PC-9 (cell line): ENCODE data around the gene ZDHHC11. TPM values are rescaled to one million over a fixed set of nuclear protein-coding genes. Genes with fewer than 3 reads are reported as not detected.
"Not testable (repeated sequence)": the region's sequence is repeated elsewhere in the genome, so short reads cannot be mapped to it uniquely, and the experiment has no call there.

Experiments
- BruUV-seq: library from RNA; stranded (reverse); fragments of 400-500 nt; replicated peaks from 2 replicates; lab custom pipeline; 2021; lab: Mats Ljungman, UMichigan
- CTCF ChIA-PET: fragments of 300-600 bp; sonication (Branson Sonifier 250); formaldehyde crosslinking; loops from one replicate; lab custom pipeline; 2022; ENCODE audit warnings: antibody characterized with exemption; lab: Charles Lee
- POLR2A ChIA-PET: fragments of 300-600 bp; sonication (Branson Sonifier 250); formaldehyde crosslinking; loops from one replicate; lab custom pipeline; 2022; ENCODE audit warnings: antibody characterized with exemption; ENCODE audit not compliant: unreplicated experiment; lab: Charles Lee
- DNase-seq, 2 experiments: peaks; one replicate each; pipeline versions ENCODE4 v3.0.0 to v3.0.0-alpha.2; 2015 to 2022; ENCODE audit warnings: mixed read lengths in 1 of 2
- H2AFZ ChIP-seq: fragments of 200-600 bp; sonication (generic); 2 replicates; pipeline ENCODE4 v1.8.1; 2017; ENCODE audit warnings: antibody characterized with exemption
- H3F3A ChIP-seq: fragments of 200-600 bp; sonication (generic); 2 replicates; pipeline ENCODE4 v1.8.1; 2017; ENCODE audit warnings: antibody characterized with exemption, mild to moderate bottlenecking, low read depth; ENCODE audit not compliant: insufficient read depth
- H3K27ac ChIP-seq: fragments of 200-600 bp; sonication (generic); 2 replicates; pipeline ENCODE4 v1.6.1; 2016; ENCODE audit warnings: mixed run types
- H3K27me3 ChIP-seq: fragments of 200-600 bp; sonication (generic); 2 replicates; pipeline ENCODE4 v1.6.1; 2016; ENCODE audit warnings: low read depth, mixed run types; ENCODE audit not compliant: insufficient read depth
- H3K36me3 ChIP-seq: fragments of 200-600 bp; sonication (generic); 2 replicates; pipeline ENCODE4 v1.6.1; 2016; ENCODE audit warnings: low read depth, mixed run types
- H3K4me1 ChIP-seq: fragments of 200-600 bp; sonication (generic); replicated peaks from 2 replicates; pipeline ENCODE4 v1.6.1; 2016; ENCODE audit warnings: mixed run types; ENCODE audit not compliant: insufficient read depth
- H3K4me2 ChIP-seq: fragments of 200-600 bp; sonication (generic); 2 replicates; pipeline ENCODE4 v1.6.1; 2017; ENCODE audit warnings: mixed run types
- H3K4me3 ChIP-seq: fragments of 200-600 bp; sonication (generic); 2 replicates; pipeline ENCODE4 v1.6.1; 2016; ENCODE audit warnings: mixed run types
- H3K79me2 ChIP-seq: fragments of 200-600 bp; sonication (generic); 2 replicates; pipeline ENCODE4 v1.6.1; 2017; ENCODE audit warnings: low read depth, mixed run types
- H3K9me2 ChIP-seq: fragments of 200-600 bp; sonication (generic); 2 replicates; pipeline ENCODE4 v1.8.1; 2017; ENCODE audit warnings: mild to moderate bottlenecking; ENCODE audit not compliant: insufficient read depth
- H3K9me3 ChIP-seq: fragments of 200-600 bp; sonication (generic); 2 replicates; pipeline ENCODE4 v1.8.1; 2016; ENCODE audit warnings: low read depth; ENCODE audit not compliant: insufficient read depth
- H4K20me1 ChIP-seq: fragments of 200-600 bp; sonication (generic); 2 replicates; pipeline ENCODE4 v1.8.1; 2017; ENCODE audit not compliant: insufficient read depth
- EZH2 ChIP-seq: fragments of 200-600 bp; sonication (generic); IDR thresholded peaks from 2 replicates; pipeline ENCODE4 v1.8.0; 2017; ENCODE audit warnings: antibody characterized with exemption, low read depth
- intact Hi-C: fragments of 100-400 bp; cut with micrococcal nuclease; formaldehyde crosslinking; loops from one replicate; pipeline ENCODE4 v1.10.0; 2022; ENCODE audit not compliant: unreplicated experiment
- total RNA-seq: library from RNA; stranded (reverse); gene quantifications from 2 replicates; pipeline ENCODE4 v1.2.3, GENCODE V29; 2021
- TF ChIP-seq, protein P1 (sequence below): fragments of 200-600 bp; sonication (generic); conservative IDR thresholded peaks from 2 replicates; pipeline ENCODE4 v1.6.1; 2017; ENCODE audit warnings: mixed run types, antibody characterized with exemption, mild to moderate bottlenecking, moderate library complexity

ZDHHC11 gene
- total RNA-seq, 1 experiment from 2014 or later: 13.1 TPM

DNA sequence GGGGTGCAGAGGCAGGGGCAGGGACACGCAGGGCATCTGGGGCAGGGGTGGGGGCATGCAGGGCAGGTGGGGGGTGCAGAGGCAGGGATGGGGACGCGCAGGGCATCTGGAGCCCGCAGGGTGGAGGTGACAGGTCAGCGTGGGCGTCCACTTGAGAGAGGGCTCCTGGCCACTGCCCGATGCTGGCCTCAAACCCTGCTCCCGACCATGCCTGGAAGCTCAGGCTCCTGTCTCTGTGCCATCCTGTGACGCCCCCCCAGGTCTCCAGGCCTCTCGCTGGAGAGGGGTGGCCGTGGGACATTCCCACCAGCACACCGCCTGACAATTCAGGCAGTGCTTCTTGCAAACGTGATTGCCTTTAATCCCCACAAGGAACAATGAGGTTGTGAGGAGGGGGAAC, 99.3 kb downstream of the ZDHHC11 start:
- Histone ChIP-seq H3K4me1 (no peaks in the 10 kb centered on the region), H3K27ac (no peak overlapping the region), H3K9me3 (no peaks in the 10 kb centered on the region), H3F3A (no peaks in the 10 kb centered on the region), H3K36me3 (no peaks in the 10 kb centered on the region), H2AFZ (no peak overlapping the region), H3K79me2 (no peaks in the 10 kb centered on the region), H3K4me3 (no peak overlapping the region), H3K27me3 (peaks cover 29% of the 10 kb centered on the region), H3K4me2 (no peak overlapping the region), H4K20me1 (peaks cover 1% of the 10 kb centered on the region), H3K9me2 (no peaks in the 10 kb centered on the region)
- no peak for DNase-seq
- ChIA-PET POLR2A (no interaction called here), CTCF (no interaction called here)
- no peak for TF ChIP-seq EZH2
- TF ChIP-seq, protein P1, sequence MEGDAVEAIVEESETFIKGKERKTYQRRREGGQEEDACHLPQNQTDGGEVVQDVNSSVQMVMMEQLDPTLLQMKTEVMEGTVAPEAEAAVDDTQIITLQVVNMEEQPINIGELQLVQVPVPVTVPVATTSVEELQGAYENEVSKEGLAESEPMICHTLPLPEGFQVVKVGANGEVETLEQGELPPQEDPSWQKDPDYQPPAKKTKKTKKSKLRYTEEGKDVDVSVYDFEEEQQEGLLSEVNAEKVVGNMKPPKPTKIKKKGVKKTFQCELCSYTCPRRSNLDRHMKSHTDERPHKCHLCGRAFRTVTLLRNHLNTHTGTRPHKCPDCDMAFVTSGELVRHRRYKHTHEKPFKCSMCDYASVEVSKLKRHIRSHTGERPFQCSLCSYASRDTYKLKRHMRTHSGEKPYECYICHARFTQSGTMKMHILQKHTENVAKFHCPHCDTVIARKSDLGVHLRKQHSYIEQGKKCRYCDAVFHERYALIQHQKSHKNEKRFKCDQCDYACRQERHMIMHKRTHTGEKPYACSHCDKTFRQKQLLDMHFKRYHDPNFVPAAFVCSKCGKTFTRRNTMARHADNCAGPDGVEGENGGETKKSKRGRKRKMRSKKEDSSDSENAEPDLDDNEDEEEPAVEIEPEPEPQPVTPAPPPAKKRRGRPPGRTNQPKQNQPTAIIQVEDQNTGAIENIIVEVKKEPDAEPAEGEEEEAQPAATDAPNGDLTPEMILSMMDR: no peak
- no TSS peak for BruUV-seq
- intact Hi-C loops: no loop called here

DNA sequence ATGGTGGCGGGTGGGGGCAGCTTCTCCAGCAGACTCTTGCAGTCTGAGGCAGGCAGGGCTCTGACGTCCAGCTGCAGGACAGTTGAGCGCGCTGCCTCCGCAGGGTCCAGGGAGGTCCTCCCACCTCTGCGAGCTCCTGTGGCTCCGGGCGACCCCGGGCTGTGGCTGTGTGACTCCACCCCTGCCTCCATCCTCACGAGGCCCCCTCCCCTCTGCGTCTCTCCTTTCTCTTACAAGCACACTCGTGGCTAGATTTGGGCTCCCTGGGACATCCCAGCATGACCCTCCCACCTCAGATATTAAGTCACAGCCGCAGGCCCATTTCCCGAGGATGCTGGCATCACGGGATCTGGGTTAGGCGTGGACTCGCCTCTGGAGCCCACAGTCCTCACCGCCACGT, 100.6 kb downstream of the ZDHHC11 start:
- H2AFZ ChIP-seq, H3K9me3 ChIP-seq, H3K4me2 ChIP-seq, H3K4me3 ChIP-seq, DNase-seq, CTCF ChIA-PET, H3K4me1 ChIP-seq, H4K20me1 ChIP-seq, H3F3A ChIP-seq, POLR2A ChIA-PET, BruUV-seq, H3K36me3 ChIP-seq, H3K27ac ChIP-seq, H3K79me2 ChIP-seq, intact Hi-C loops, H3K9me2 ChIP-seq: not testable (repeated sequence)
- H3K27me3 ChIP-seq: peaks cover 36% of the 10 kb centered on the region

DNA sequence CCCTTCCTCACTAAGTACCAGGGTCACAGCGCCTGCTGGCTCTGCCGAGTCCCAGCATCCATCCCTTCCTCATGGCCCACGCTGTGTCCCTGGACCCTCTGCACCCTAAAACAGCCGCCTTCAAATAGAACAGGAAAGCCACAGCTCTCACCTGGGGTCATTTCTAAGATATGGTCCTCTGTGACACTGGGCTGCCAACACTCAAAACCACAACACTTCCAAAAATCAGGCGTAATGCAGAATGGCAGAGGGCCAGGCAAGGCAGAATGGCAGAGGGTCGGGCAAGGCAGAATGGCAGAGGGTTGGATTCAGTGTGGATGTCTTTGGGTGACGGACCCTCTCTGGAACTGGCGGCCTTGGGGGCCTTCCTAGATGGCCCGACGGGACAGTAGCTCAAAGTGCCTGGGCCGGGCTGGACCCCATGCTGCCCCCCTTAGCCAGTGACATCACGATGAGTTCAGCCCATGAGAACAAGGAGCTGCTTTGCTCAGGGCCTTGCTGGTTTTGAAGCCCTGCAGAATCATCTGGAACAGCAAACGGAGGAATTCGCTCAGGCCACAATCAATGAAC, 101.6 kb downstream of the ZDHHC11 start:
- Histone ChIP-seq H3K27me3 (peaks cover 42% of the 10 kb centered on the region), H3K79me2 (no peaks in the 10 kb centered on the region), H3K36me3 (no peaks in the 10 kb centered on the region), H3K4me1 (no peaks in the 10 kb centered on the region), H3K4me2 (no peak overlapping the region), H3K4me3 (no peak overlapping the region), H3K9me3 (no peaks in the 10 kb centered on the region), H4K20me1 (peaks cover 3% of the 10 kb centered on the region), H3F3A (no peaks in the 10 kb centered on the region), H3K27ac (no peak overlapping the region), H3K9me2 (no peaks in the 10 kb centered on the region), H2AFZ (no peak overlapping the region)
- intact Hi-C loops: no loop called here
- ChIA-PET CTCF (no interaction called here), POLR2A (interaction anchor here (0.6 kb wide), 1 partner anchor 21 kb away, joined by 5 read pairs; no protein-coding TSS in a partner anchor)
- no TSS peak for BruUV-seq
- no peak for DNase-seq
- no peak for TF ChIP-seq EZH2
- TF ChIP-seq, protein P1: no peak

DNA sequence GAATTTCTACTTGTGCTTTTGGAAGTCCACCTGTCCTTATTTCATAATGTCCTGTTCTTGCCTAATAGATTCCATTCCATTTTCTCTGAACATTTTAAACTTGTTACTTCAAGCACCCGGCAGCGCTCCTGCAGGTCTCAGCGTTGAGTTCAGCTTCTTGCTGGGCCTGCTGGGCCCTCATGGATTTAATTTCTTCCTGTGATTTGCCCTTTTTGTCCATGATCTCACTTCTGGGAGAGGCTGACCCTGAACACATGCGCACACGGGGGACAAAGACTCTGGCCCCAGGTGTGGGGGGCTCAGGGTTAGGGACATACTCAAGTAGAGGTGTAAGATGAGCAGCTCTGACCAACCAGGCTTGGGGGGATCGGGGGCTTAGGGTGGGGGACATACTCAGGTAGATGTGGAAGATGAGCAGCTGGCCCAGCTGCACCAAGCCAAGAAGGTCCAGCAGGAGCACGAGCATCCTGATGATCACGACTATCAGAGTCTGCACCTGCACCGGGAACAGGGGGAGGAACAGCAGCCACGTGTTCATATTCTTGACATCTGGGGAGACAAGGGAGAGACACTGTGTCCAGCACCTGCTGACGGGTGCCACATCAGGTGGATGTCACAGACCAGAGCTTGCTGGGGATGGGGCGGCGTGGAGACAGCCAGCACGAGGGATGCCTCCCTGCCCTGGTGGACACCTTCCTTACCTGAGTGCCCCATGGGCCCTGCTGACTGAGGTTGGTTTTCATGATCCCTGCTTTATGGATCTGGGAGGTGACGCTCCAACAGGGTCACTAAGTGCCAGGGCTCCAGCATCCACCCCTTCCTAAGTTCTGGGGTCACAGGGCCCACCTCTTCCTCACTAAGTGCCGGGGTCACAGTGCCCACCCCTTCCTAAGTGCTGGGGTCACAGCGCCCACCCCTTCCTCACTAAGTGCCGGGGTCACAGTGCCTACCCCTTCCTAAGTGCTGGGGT, 102.5 kb downstream of the ZDHHC11 start:
- H3K4me3 ChIP-seq, H4K20me1 ChIP-seq, BruUV-seq, H2AFZ ChIP-seq, intact Hi-C loops, POLR2A ChIA-PET, H3K9me2 ChIP-seq, H3K4me2 ChIP-seq, H3K27ac ChIP-seq, H3K36me3 ChIP-seq, H3K4me1 ChIP-seq, H3K79me2 ChIP-seq, H3K9me3 ChIP-seq, H3F3A ChIP-seq, CTCF ChIA-PET, DNase-seq: not testable (repeated sequence)
- peaks cover 51% of the 10 kb centered on the region for H3K27me3 ChIP-seq

DNA sequence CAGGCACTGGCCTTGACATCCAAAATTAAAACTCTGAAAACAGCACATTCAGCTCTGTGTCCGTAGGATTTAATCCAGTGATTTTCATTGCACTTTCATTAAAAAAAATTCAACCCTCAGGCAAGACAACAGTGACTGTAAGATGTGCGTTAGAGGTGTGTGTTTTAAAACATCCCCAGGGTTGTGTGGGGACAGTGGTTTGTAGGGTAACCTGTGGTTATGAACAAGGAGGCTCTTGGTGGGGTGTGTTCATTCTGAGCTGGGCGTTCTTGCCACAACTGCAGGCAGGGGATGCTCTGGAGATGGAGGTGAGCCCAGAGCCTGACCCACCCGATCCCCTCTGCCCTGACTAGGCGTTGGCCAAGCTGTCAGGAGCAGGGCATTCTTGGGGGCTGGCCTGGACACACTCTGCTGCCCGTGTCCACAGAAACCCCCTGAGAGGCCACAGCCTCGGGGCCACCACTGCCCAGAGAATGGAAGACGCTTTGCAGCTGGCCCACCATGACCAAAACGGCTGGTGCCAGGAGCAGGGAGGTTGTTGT, 103.4 kb downstream of the ZDHHC11 start:
- H4K20me1 ChIP-seq, DNase-seq, H3K4me2 ChIP-seq, H2AFZ ChIP-seq, H3K27ac ChIP-seq, H3K79me2 ChIP-seq, H3K4me1 ChIP-seq, H3K36me3 ChIP-seq, H3F3A ChIP-seq, intact Hi-C loops, BruUV-seq, CTCF ChIA-PET, POLR2A ChIA-PET, H3K9me3 ChIP-seq, H3K9me2 ChIP-seq, H3K4me3 ChIP-seq: not testable (repeated sequence)
- H3K27me3 ChIP-seq: peaks cover 59% of the 10 kb centered on the region
